Heart left ventricle (tissue), 13 donors: ENCODE results near the gene NAT16.

Experiments
- CTCF ChIP-seq, 12 donors: fragments of 200-600 bp; sonication (generic) in 4 of 12; IDR thresholded peaks; one replicate each; pipeline versions ENCODE4 v1.5.0 to v1.8.0; 2018 to 2022; ENCODE audit warnings: antibody characterized with exemption in 12 of 12, mild to moderate bottlenecking in 5 of 12
- POLR2A ChIP-seq, 2 donors: fragments of 450-650 bp; IDR thresholded peaks; one replicate each; pipeline ENCODE4 v1.6.1; 2017; ENCODE audit warnings: antibody characterized with exemption in 2 of 2, mild to moderate bottlenecking in 2 of 2, moderate library complexity in 2 of 2
- donor health status: ischemic (EF 13 %, LVEDD 7.1; RV severe dilation, severe dysfunction).
- donor health status: DM: no; HTN: yes; CAD: no.
- donor health status: DM: no; HTN: no; CAD: no.
- donor health status: ischemic (EF 25% LVEDD 6.9; RV normal size, moderate dysfunction).
- donor health status: ischemic (EF 25% LVEDD 5.7; RV mildly dilated, moderate dysfunction).
- donor health status: ischemic (EF 35%, LVEDD 5.7; RV mildly dilated, moderate dysfunction).
- donor health status: nonischemic (EF 11% LVEDD 7.7; RV severe dilation, severe dysfunction).
- donor health status: DM: yes; HTN: yes; CAD: no.
- donor health status: PGD.
- donor health status: ischemic (EF 29% LVEDD 5.4; RV normal size, mild dysfunction).
- donor health status: nonischemic (EF 23%, LVEDD 6.1; RV moderate dilation, normal function).

- TF ChIP-seq CTCF (IDR thresholded peaks at IDR 0.05) = peak in 9 of 12 donors; percentile 9 to 53 (median 23)
- peak in 1 of 2 donors; percentile 37 for TF ChIP-seq POLR2A (IDR thresholded peaks at IDR 0.05)
These were observed 37.5 kb upstream of the NAT16 start, which contains the start of the genes PLOD3 and ZNHIT1 for GRCh38 chr7:101217388-101218235.
